H1 (cell line): ENCODE results near the gene KCNMB4. TPM values are rescaled to one million over a fixed set of nuclear protein-coding genes. Genes with fewer than 3 reads are reported as not detected.

ENCODE experiments used
- CTCF ChIA-PET: fragments of 300-600 bp; sonication (Branson Sonifier 250); formaldehyde crosslinking; loops from one replicate; lab custom pipeline; 2021; ENCODE audit not compliant: partially characterized antibody; lab: Charles Lee
- POLR2A ChIA-PET: fragments of 300-600 bp; sonication (Branson Sonifier 250); formaldehyde crosslinking; loops from one replicate; lab custom pipeline; 2021; ENCODE audit warnings: inconsistent platforms; ENCODE audit not compliant: partially characterized antibody; lab: Charles Lee
- DNase-seq, 2 experiments: peaks; one replicate each; pipeline versions ENCODE4 v3.0.0 to v3.0.0-alpha.2; 2010 to 2022; ENCODE audit warnings: low spot score in 2 of 2, low read depth in 1 of 2, mixed read lengths in 1 of 2
- FAIRE-seq: peaks from 2 replicates; lab custom pipeline; 2011; peaks lifted over from hg19 to GRCh38; lab: Jason Lieb, UNC
- H2AFZ ChIP-seq: 2 replicates; pipeline ENCODE4 v1.8.1; 2012; ENCODE audit warnings: low read length, inconsistent platforms
- H2AK5ac ChIP-seq: 2 replicates; pipeline ENCODE4 v1.6.1; 2013; ENCODE audit warnings: low read depth, low read length
- H2BK120ac ChIP-seq: replicated peaks from 2 replicates; pipeline ENCODE3; 2013; ENCODE audit warnings: low read depth, low read length, inconsistent platforms
- H2BK12ac ChIP-seq: 2 replicates; pipeline ENCODE4 v1.6.1; 2013; ENCODE audit warnings: low read depth, low read length
- H2BK15ac ChIP-seq: 2 replicates; pipeline ENCODE4 v1.6.1; 2013; ENCODE audit warnings: low read length
- H2BK20ac ChIP-seq: 2 replicates; pipeline ENCODE4 v1.6.1; 2013; ENCODE audit warnings: low read length
- H2BK5ac ChIP-seq: 2 replicates; pipeline ENCODE4 v1.6.1; 2013; ENCODE audit warnings: low read depth, low read length
- H3K14ac ChIP-seq: 2 replicates; pipeline ENCODE4 v1.6.1; 2013; ENCODE audit warnings: inconsistent platforms; ENCODE audit not compliant: insufficient read length
- H3K18ac ChIP-seq: 2 replicates; pipeline ENCODE4 v1.6.1; 2013; ENCODE audit warnings: low read length; ENCODE audit errors: extremely low read depth
- H3K23ac ChIP-seq: 2 replicates; pipeline ENCODE4 v1.6.1; 2013; ENCODE audit warnings: inconsistent platforms; ENCODE audit not compliant: insufficient read length
- H3K23me2 ChIP-seq: 2 replicates; pipeline ENCODE4 v1.6.1; 2013; ENCODE audit warnings: low read depth, low read length
- H3K27ac ChIP-seq: 2 replicates; pipeline ENCODE4 v1.6.1; 2011; ENCODE audit warnings: low read depth, low read length, inconsistent platforms
- H3K27me3 ChIP-seq, 4 experiments: replicated peaks in 1 of 4; 1 replicate in 1 of 4; 2 replicates in 3 of 4; pipeline versions ENCODE4 v1.6.1 to v1.8.1; 2011 to 2013; ENCODE audit warnings: low read length in 3 of 4, mild to moderate bottlenecking in 3 of 4, inconsistent platforms in 2 of 4, mixed read lengths in 2 of 4, moderate library complexity in 1 of 4; ENCODE audit not compliant: control insufficient read depth in 3 of 4, insufficient read depth in 3 of 4; ENCODE audit errors: extremely low read depth in 1 of 4
- H3K36me3 ChIP-seq, 4 experiments: 2 replicates each; pipeline versions ENCODE4 v1.6.1 to v1.8.1; 2011 to 2013; ENCODE audit warnings: mild to moderate bottlenecking in 4 of 4, low read length in 3 of 4, moderate library complexity in 2 of 4, control low read depth in 1 of 4, inconsistent platforms in 1 of 4; ENCODE audit not compliant: insufficient read depth in 4 of 4, control insufficient read depth in 2 of 4
- H3K4ac ChIP-seq: replicated peaks from 2 replicates; pipeline ENCODE3; 2013; ENCODE audit warnings: low read length, low read depth, mixed read lengths, inconsistent platforms; ENCODE audit not compliant: insufficient read length
- H3K4me1 ChIP-seq, 4 experiments: replicated peaks in 1 of 4; 1 replicate in 1 of 4; 2 replicates in 3 of 4; pipeline versions ENCODE4 v1.6.1 to v1.8.1; 2011 to 2013; ENCODE audit warnings: low read length in 3 of 4, inconsistent platforms in 2 of 4, mixed read lengths in 1 of 4; ENCODE audit not compliant: insufficient read depth in 4 of 4, control insufficient read depth in 3 of 4
- H3K4me2 ChIP-seq, 2 experiments: 2 replicates each; pipeline versions ENCODE4 v1.6.1 to v1.8.1; 2011 to 2013; ENCODE audit warnings: low read depth in 2 of 2, low read length in 2 of 2, control low read depth in 1 of 2, inconsistent platforms in 1 of 2, mild to moderate bottlenecking in 1 of 2; ENCODE audit not compliant: insufficient read depth in 1 of 2
- H3K4me3 ChIP-seq, 4 experiments: fragments of 200-600, 300-600 bp in 1 of 4; sonication (generic), shearing (Covaris generic), sonication (Bioruptor Twin) in 1 of 4; 2 replicates each; pipeline versions ENCODE4 v1.5.1 to v1.8.1; 2011 to 2016; ENCODE audit warnings: low read length in 4 of 4, low read depth in 3 of 4, control low read depth in 2 of 4, inconsistent platforms in 2 of 4, mild to moderate bottlenecking in 2 of 4, mixed read lengths in 1 of 4, moderate library complexity in 1 of 4; ENCODE audit not compliant: insufficient read depth in 2 of 4; ENCODE audit errors: extremely low read depth in 1 of 4
- H3K56ac ChIP-seq: replicated peaks from 2 replicates; pipeline ENCODE3; 2013; ENCODE audit warnings: low read depth, mild to moderate bottlenecking, mixed read lengths, low read length, inconsistent platforms; ENCODE audit not compliant: insufficient read length
- H3K79me1 ChIP-seq: 2 replicates; pipeline ENCODE4 v1.6.1; 2013; ENCODE audit warnings: low read depth, low read length, control low read depth
- H3K79me2 ChIP-seq, 2 experiments: 2 replicates each; pipeline versions ENCODE4 v1.6.1 to v1.8.1; 2012 to 2013; ENCODE audit warnings: low read length in 2 of 2, mild to moderate bottlenecking in 2 of 2, inconsistent platforms in 1 of 2; ENCODE audit not compliant: insufficient read depth in 2 of 2, control insufficient read depth in 1 of 2
- H3K9ac ChIP-seq, 4 experiments: replicated peaks in 1 of 4; 1 replicate in 1 of 4; 2 replicates in 3 of 4; pipeline versions ENCODE4 v1.6.1 to v1.8.1; 2011 to 2013; ENCODE audit warnings: low read depth in 3 of 4, low read length in 3 of 4, control low read depth in 2 of 4, mild to moderate bottlenecking in 2 of 4, moderate library complexity in 2 of 4, inconsistent platforms in 1 of 4; ENCODE audit errors: extremely low read depth in 1 of 4
- H3K9me3 ChIP-seq, 2 experiments: 2 replicates each; pipeline versions ENCODE4 v1.6.1 to v1.8.1; 2012 to 2013; ENCODE audit warnings: mild to moderate bottlenecking in 2 of 2, moderate library complexity in 2 of 2, control low read depth in 1 of 2, inconsistent platforms in 1 of 2, low read depth in 1 of 2, low read length in 1 of 2, mixed read lengths in 1 of 2; ENCODE audit not compliant: insufficient read depth in 2 of 2
- H4K20me1 ChIP-seq, 2 experiments: replicated peaks in 1 of 2; 2 replicates each; pipeline versions ENCODE3 to v1.8.1; 2011 to 2013; ENCODE audit warnings: inconsistent platforms in 2 of 2, low read length in 2 of 2, mild to moderate bottlenecking in 1 of 2; ENCODE audit not compliant: insufficient read depth in 2 of 2, control insufficient read depth in 1 of 2
- H4K5ac ChIP-seq: 2 replicates; pipeline ENCODE4 v1.6.1; 2013; ENCODE audit warnings: low read length, low read depth, mixed read lengths, inconsistent platforms; ENCODE audit not compliant: insufficient read length
- H4K8ac ChIP-seq: 2 replicates; pipeline ENCODE4 v1.8.0; 2013; ENCODE audit warnings: mild to moderate bottlenecking, moderate library complexity, low read length, inconsistent platforms; ENCODE audit not compliant: insufficient read depth; ENCODE audit errors: extremely low read depth
- H4K91ac ChIP-seq: replicated peaks from 2 replicates; pipeline ENCODE3; 2013; ENCODE audit warnings: low read length, mixed read lengths, inconsistent platforms; ENCODE audit not compliant: insufficient read length
- CBX5 ChIP-seq: fragments of 300-800, 300-1000 bp; sonication (generic); IDR thresholded peaks from 2 replicates; pipeline ENCODE4 v1.7.1; 2016; ENCODE audit warnings: antibody characterized with exemption, low read length, low read depth
- CHD2 ChIP-seq: IDR thresholded peaks from 2 replicates; pipeline ENCODE4 v1.6.1; 2012; ENCODE audit warnings: low read length, improper control_type of control experiment
- GTF2F1 ChIP-seq: IDR thresholded peaks from 2 replicates; pipeline ENCODE4 v1.6.1; 2012; ENCODE audit warnings: low read depth, low read length, improper control_type of control experiment, borderline replicate concordance
- RAD21 ChIP-seq, 2 experiments: IDR thresholded peaks in 1 of 2; conservative IDR thresholded peaks in 1 of 2; 2 replicates each; pipeline ENCODE4 v1.6.1; 2011; ENCODE audit warnings: low read depth in 2 of 2, low read length in 2 of 2, improper control_type of control experiment in 1 of 2, inconsistent platforms in 1 of 2, mild to moderate bottlenecking in 1 of 2, moderate library complexity in 1 of 2
- SIX5 ChIP-seq: IDR thresholded peaks from 2 replicates; pipeline ENCODE4 v1.6.1; 2011; ENCODE audit warnings: mild to moderate bottlenecking, low read depth, low read length
- SP4 ChIP-seq: IDR thresholded peaks from 2 replicates; pipeline ENCODE4 v1.6.1; 2012; ENCODE audit warnings: low read length, inconsistent platforms
- WGBS, 2 experiments: shearing (Covaris generic) in 1 of 2; methylation state at CpG; one replicate each; pipeline versions ENCODE4 v1.1.6 to v1.1.7; 2013 to 2015; ENCODE audit warnings: low lambda C conversion rate in 2 of 2, mixed read lengths in 2 of 2, inconsistent platforms in 1 of 2, low coverage in 1 of 2, missing lambda C conversion rate in 1 of 2; ENCODE audit not compliant: insufficient replicate concordance in 2 of 2, insufficient coverage in 1 of 2, insufficient read length in 1 of 2; ENCODE audit errors: extremely low coverage in 1 of 2, missing lambda C conversion rate in 1 of 2; 5-methylcytosine and 5-hydroxymethylcytosine counted together
- polyA plus RNA-seq, 7 experiments: library from polyadenylated mRNA; depleted of rRNA in 3 of 7; stranded (reverse) in 5 of 7; unstranded in 2 of 7; fragments of >200 nt in 5 of 7; fragments of 200-250 nt in 2 of 7; gene quantifications; 1 replicate in 5 of 7; 2 replicates in 1 of 7; 4 replicates in 1 of 7; pipeline versions ENCODE4 v1.2.1 to v1.2.3, GENCODE V29; 2011 to 2013; ENCODE audit warnings: missing spikeins in 2 of 7, mixed read lengths in 2 of 7
- total RNA-seq: library from RNA; stranded (reverse); fragmentation: NEBNext Ultra II Directional; extraction: Animal tissue kit (Norgen Biotek cat#: 25700); gene quantifications from 2 replicates; pipeline ENCODE4 v1.2.1, GENCODE V29; 2021

Gene KCNMB4
- total and polyA plus RNA-seq, 2 of the 8 experiments (the other 6 are each of a cell fraction or from before 2014, with no cell fraction given): 10.9 to 16.0 TPM

GRCh38 chr12:70449753-70450341 is 83.8 kb downstream of the KCNMB4 start:
- CTCF ChIA-PET: no interaction called here
- H3K23ac ChIP-seq: no peak overlapping the region
- no peak overlapping the region for H2AK5ac ChIP-seq
- no peak overlapping the region for H4K8ac ChIP-seq
- no peak overlapping the region for H3K9ac ChIP-seq
- no peak overlapping the region for H2BK20ac ChIP-seq
- H3K4me1 ChIP-seq: no peaks in the 10 kb centered on the region
- no peak overlapping the region for H4K91ac ChIP-seq
- FAIRE-seq: no peak
- 0 out of 8 replicates have a peak, but pooled peaks cover 0 to 3% (median under 1%) of the 10 kb centered on the region in 4 experiments for H3K36me3 ChIP-seq
- H2BK15ac ChIP-seq: no peak overlapping the region
- no peaks in the 10 kb centered on the region for H4K20me1 ChIP-seq
- no peak for DNase-seq
- H3K79me2 ChIP-seq: no peaks in the 10 kb centered on the region
- WGBS, 2 experiments: 97% methylated on average over 2 of the region's 2 CpGs; no CpG with 5 or more reads in 1 of the 2 experiments
- no peaks in the 10 kb centered on the region for H3K79me1 ChIP-seq
- no peak overlapping the region for H2BK5ac ChIP-seq
- H3K23me2 ChIP-seq: no peaks in the 10 kb centered on the region
- no peak overlapping the region for H3K27ac ChIP-seq
- no peak overlapping the region for H3K4me2 ChIP-seq
- H3K27me3 ChIP-seq: no peaks in the 10 kb centered on the region
- H2BK12ac ChIP-seq: no peak overlapping the region
- peaks cover 19 to 29% of the 10 kb centered on the region in 2 experiments for H3K9me3 ChIP-seq
- H2BK120ac ChIP-seq: no peak overlapping the region
- POLR2A ChIA-PET: no interaction called here
- no peak overlapping the region for H3K56ac ChIP-seq
- H3K4ac ChIP-seq: no peak overlapping the region
- no peak overlapping the region for H4K5ac ChIP-seq
- no peak overlapping the region for H2AFZ ChIP-seq
- no peak for TF ChIP-seq CHD2
- no peak for TF ChIP-seq CBX5
- TF ChIP-seq SIX5: no peak
- no peak for TF ChIP-seq SP4
- TF ChIP-seq GTF2F1: no peak
- TF ChIP-seq RAD21 (IDR thresholded peaks at IDR 0.05 in 1 of 2, conservative IDR thresholded peaks at IDR 0.05 in 1 of 2; ENCODE audit: low read depth in 2 of 2, low read length in 2 of 2): no peak
- no peak overlapping the region for H3K4me3 ChIP-seq
- H3K18ac ChIP-seq: no peak overlapping the region
- no peak overlapping the region for H3K14ac ChIP-seq
